Measurements from ENCODE around the gene MMS22L. TPM values are rescaled to one million over a fixed set of nuclear protein-coding genes. Genes with fewer than 3 reads are reported as not detected.

The MMS22L gene
- polyA plus RNA-seq, 1 donor from 2014 or later: 8.3 TPM

DNA sequence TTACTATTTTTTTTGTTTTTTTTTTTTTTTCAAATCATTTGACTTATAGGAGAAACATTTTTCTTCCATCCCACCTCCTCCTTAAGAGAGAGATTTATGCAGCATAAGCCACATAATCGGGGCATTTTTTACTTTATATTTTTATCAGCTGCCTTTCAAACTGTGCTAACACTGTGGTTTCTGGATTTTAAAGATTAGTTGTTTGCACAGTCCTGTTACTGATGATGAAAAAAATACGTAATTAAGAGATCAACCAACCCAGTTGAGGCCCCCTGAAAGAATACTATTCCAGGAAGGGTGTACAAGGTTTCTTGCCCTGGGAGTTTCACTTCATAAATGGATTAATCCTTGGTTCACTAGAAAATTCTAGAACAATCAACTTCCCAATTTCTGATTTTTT is 68.3 kb downstream of the MMS22L start:
- H3K9me2 ChIP-seq (ENCODE audit: insufficient read depth, low read length): no peaks in the 10 kb centered on the region
- H3F3A ChIP-seq (ENCODE audit: insufficient read depth, low read length, poor library complexity, severe bottlenecking): peaks cover 4% of the 10 kb centered on the region
- H3K27me3 ChIP-seq (ENCODE audit: insufficient read depth, low read depth, low read length): no peaks in the 10 kb centered on the region
- no peaks in the 10 kb centered on the region for H3K79me2 ChIP-seq (replicated peaks; ENCODE audit: insufficient read depth, low read length)
- peak overlapping the region; percentile 64 for H3K4me2 ChIP-seq (ENCODE audit: low read length)
- no peaks in the 10 kb centered on the region for H3K9me3 ChIP-seq (ENCODE audit: low read length)
- no peak overlapping the region for H2AFZ ChIP-seq (ENCODE audit: low read depth, low read length)
- no peak for TF ChIP-seq SMC3 (conservative IDR thresholded peaks at IDR 0.05; ENCODE audit: poor library complexity)
- no peak for TF ChIP-seq RAD21 (conservative IDR thresholded peaks at IDR 0.05)
- no peak for TF ChIP-seq EZH2 (IDR thresholded peaks at IDR 0.05; ENCODE audit: borderline replicate concordance, insufficient read depth, low read length, poor library complexity, severe bottlenecking)
- TF ChIP-seq, protein P1, sequence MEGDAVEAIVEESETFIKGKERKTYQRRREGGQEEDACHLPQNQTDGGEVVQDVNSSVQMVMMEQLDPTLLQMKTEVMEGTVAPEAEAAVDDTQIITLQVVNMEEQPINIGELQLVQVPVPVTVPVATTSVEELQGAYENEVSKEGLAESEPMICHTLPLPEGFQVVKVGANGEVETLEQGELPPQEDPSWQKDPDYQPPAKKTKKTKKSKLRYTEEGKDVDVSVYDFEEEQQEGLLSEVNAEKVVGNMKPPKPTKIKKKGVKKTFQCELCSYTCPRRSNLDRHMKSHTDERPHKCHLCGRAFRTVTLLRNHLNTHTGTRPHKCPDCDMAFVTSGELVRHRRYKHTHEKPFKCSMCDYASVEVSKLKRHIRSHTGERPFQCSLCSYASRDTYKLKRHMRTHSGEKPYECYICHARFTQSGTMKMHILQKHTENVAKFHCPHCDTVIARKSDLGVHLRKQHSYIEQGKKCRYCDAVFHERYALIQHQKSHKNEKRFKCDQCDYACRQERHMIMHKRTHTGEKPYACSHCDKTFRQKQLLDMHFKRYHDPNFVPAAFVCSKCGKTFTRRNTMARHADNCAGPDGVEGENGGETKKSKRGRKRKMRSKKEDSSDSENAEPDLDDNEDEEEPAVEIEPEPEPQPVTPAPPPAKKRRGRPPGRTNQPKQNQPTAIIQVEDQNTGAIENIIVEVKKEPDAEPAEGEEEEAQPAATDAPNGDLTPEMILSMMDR (IDR thresholded peaks at IDR 0.05; ENCODE audit: poor library complexity, severe bottlenecking): no peak
- TF ChIP-seq POLR2AphosphoS5 (IDR thresholded peaks at IDR 0.05): no peak
- no peak for TF ChIP-seq TAF1 (IDR thresholded peaks at IDR 0.05; ENCODE audit: low read depth)
- TF ChIP-seq MXI1 (conservative IDR thresholded peaks at IDR 0.05; ENCODE audit: poor library complexity, severe bottlenecking): no peak
- no peak for TF ChIP-seq EP300 (conservative IDR thresholded peaks at IDR 0.05; ENCODE audit: poor library complexity, severe bottlenecking)
- TF ChIP-seq, protein P2, sequence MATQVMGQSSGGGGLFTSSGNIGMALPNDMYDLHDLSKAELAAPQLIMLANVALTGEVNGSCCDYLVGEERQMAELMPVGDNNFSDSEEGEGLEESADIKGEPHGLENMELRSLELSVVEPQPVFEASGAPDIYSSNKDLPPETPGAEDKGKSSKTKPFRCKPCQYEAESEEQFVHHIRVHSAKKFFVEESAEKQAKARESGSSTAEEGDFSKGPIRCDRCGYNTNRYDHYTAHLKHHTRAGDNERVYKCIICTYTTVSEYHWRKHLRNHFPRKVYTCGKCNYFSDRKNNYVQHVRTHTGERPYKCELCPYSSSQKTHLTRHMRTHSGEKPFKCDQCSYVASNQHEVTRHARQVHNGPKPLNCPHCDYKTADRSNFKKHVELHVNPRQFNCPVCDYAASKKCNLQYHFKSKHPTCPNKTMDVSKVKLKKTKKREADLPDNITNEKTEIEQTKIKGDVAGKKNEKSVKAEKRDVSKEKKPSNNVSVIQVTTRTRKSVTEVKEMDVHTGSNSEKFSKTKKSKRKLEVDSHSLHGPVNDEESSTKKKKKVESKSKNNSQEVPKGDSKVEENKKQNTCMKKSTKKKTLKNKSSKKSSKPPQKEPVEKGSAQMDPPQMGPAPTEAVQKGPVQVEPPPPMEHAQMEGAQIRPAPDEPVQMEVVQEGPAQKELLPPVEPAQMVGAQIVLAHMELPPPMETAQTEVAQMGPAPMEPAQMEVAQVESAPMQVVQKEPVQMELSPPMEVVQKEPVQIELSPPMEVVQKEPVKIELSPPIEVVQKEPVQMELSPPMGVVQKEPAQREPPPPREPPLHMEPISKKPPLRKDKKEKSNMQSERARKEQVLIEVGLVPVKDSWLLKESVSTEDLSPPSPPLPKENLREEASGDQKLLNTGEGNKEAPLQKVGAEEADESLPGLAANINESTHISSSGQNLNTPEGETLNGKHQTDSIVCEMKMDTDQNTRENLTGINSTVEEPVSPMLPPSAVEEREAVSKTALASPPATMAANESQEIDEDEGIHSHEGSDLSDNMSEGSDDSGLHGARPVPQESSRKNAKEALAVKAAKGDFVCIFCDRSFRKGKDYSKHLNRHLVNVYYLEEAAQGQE (IDR thresholded peaks at IDR 0.05; ENCODE audit: borderline replicate concordance): no peak
- H3K4me3 ChIP-seq (ENCODE audit: low read length): no peak overlapping the region
- peak overlapping the region; percentile 88 for H3K27ac ChIP-seq (ENCODE audit: low read length)
- no peaks in the 10 kb centered on the region for H4K20me1 ChIP-seq (ENCODE audit: insufficient read depth)
- no peaks in the 10 kb centered on the region for H3K36me3 ChIP-seq (ENCODE audit: insufficient read depth, low read length)
- H3K9ac ChIP-seq (ENCODE audit: low read length): peak overlapping the region; percentile 31

DNA sequence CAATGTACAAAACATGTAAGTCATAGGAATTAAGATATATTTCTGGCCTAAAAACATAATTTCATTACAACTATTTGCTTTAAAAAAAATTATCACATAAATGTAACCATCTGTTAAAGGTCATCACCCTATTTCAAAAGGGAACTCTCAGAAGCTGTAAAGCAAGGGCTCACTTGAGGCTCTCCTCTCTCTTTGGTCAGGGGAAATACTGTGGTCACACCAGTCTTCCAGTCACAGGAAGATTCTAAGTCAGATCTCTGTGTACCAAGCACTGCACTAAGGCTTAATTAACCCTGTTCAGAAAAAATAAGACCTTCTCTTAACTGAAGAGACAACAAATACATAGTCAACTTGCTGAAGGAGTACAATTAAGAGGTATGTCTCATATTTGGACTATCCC is 75.6 kb downstream of the MMS22L start:
- Histone ChIP-seq H3K4me3 (ENCODE audit: low read length) (no peak overlapping the region), H3K36me3 (ENCODE audit: insufficient read depth, low read length) (no peaks in the 10 kb centered on the region), H3K9ac (ENCODE audit: low read length) (no peak overlapping the region), H4K20me1 (ENCODE audit: insufficient read depth) (no peaks in the 10 kb centered on the region), H3K79me2 (replicated peaks; ENCODE audit: insufficient read depth, low read length) (no peaks in the 10 kb centered on the region), H3K4me2 (ENCODE audit: low read length) (no peak overlapping the region), H2AFZ (ENCODE audit: low read depth, low read length) (no peak overlapping the region), H3K9me2 (ENCODE audit: insufficient read depth, low read length) (no peaks in the 10 kb centered on the region), H3K27ac (ENCODE audit: low read length) (no peak overlapping the region), H3F3A (ENCODE audit: insufficient read depth, low read length, poor library complexity, severe bottlenecking) (no peaks in the 10 kb centered on the region), H3K9me3 (ENCODE audit: low read length) (no peaks in the 10 kb centered on the region), H3K27me3 (ENCODE audit: insufficient read depth, low read depth, low read length) (no peaks in the 10 kb centered on the region)
- no peak for TF ChIP-seq TAF1 (IDR thresholded peaks at IDR 0.05; ENCODE audit: low read depth)
- no peak for TF ChIP-seq POLR2AphosphoS5 (IDR thresholded peaks at IDR 0.05)
- TF ChIP-seq, protein P2 (IDR thresholded peaks at IDR 0.05; ENCODE audit: borderline replicate concordance): no peak
- no peak for TF ChIP-seq SMC3 (conservative IDR thresholded peaks at IDR 0.05; ENCODE audit: poor library complexity)
- TF ChIP-seq EZH2 (IDR thresholded peaks at IDR 0.05; ENCODE audit: borderline replicate concordance, insufficient read depth, low read length, poor library complexity, severe bottlenecking): no peak
- no peak for TF ChIP-seq RAD21 (conservative IDR thresholded peaks at IDR 0.05)
- TF ChIP-seq EP300 (conservative IDR thresholded peaks at IDR 0.05; ENCODE audit: poor library complexity, severe bottlenecking): no peak
- no peak for TF ChIP-seq MXI1 (conservative IDR thresholded peaks at IDR 0.05; ENCODE audit: poor library complexity, severe bottlenecking)

Measured in neural cell (in vitro differentiated cells).